ENCODE measurements around the gene MOXD1. TPM values are rescaled to one million over a fixed set of nuclear protein-coding genes. Genes with fewer than 3 reads are reported as not detected.
"Not testable (repeated sequence)": the region's sequence is repeated elsewhere in the genome, so short reads cannot be mapped to it uniquely, and the experiment has no call there.

The MOXD1 gene
- total RNA-seq, 1 donor from 2014 or later, result 0.28 TPM

GRCh38 chr6:132285004-132285780 lies 116.1 kb downstream of the MOXD1 start:
- ATAC-seq (no peak), DNase-seq (ENCODE audit: low spot score) (no peak)

DNA sequence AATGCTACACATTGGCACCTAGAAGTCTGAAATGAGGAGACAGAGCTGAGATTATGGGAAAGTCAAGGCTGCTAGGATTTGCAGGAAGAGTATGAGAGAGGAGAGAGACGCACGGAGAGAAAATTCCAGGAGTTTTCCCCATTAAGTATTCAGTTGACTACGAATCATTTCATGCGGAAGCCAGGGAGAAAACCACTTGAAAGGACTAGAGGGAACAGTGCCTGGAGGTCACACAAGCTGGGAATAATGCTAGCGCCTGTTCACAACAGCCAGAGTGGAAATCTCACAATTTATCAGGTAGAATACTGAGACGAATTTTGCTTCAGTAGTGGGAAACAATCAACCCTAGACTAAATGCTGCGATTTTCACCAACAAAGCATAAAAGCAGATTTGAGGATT lies 118.6 kb downstream of the MOXD1 start:
- DNase-seq (ENCODE audit: low spot score), result no peak
- ATAC-seq, result no peak

DNA sequence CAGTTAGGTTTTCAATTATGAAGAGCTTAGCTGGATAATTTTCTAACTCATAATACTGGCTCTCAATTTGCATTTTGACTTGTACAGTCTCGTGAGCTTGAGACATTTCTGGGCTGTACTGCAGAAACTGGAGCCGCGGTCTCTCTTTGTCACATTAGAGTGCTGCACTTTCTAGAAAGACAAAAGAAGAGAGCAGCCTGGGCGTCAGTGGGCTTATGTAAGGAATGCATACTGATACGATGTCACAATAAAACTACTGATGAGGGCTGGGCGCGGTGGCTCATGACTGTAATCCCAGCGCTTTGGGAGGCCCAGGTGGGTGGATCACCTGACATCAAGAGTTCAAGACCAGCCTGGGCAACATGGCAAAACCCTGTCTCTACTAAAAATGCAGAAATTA lies 120.8 kb downstream of the MOXD1 start:
- DNase-seq (ENCODE audit: low spot score), result no peak
- no peak for ATAC-seq

DNA sequence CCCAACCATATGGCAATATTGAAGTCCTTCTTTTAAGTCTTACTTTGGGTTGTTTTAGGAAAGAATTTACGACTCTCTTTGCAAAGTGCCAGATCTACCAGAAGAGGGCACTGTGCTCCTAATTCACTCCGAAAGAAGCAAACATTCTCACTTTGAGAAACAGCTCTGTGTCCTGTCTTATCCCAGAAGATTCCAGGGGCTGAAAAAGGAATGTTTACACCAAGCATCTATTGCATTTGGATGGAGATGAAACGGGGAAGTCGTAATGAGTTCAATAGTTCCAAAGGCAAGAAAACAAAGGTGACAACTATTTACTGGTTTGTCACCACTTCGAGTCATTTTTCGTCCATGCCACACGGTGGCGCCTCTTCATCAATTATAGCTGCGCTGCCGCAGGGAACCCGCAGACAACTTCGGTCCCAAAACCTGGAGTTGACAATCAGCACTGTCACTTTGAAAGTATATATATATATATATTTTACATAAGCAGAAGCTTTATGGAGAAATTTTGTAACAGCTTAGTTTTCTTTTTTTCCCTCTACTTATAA lies 121.6 kb downstream of the MOXD1 start:
- DNase-seq (ENCODE audit: low spot score), result peak; percentile 66
- ATAC-seq, result peak; percentile 99

GRCh38 chr6:132275066-132275970 lies 126.0 kb downstream of the MOXD1 start:
- ATAC-seq, result no peak
- no peak for DNase-seq (ENCODE audit: low spot score)

- ATAC-seq, result no peak
- DNase-seq (ENCODE audit: low spot score), result no peak
Measured at GRCh38 chr6:132272776-132273175, 128.5 kb downstream of the MOXD1 start.

DNA sequence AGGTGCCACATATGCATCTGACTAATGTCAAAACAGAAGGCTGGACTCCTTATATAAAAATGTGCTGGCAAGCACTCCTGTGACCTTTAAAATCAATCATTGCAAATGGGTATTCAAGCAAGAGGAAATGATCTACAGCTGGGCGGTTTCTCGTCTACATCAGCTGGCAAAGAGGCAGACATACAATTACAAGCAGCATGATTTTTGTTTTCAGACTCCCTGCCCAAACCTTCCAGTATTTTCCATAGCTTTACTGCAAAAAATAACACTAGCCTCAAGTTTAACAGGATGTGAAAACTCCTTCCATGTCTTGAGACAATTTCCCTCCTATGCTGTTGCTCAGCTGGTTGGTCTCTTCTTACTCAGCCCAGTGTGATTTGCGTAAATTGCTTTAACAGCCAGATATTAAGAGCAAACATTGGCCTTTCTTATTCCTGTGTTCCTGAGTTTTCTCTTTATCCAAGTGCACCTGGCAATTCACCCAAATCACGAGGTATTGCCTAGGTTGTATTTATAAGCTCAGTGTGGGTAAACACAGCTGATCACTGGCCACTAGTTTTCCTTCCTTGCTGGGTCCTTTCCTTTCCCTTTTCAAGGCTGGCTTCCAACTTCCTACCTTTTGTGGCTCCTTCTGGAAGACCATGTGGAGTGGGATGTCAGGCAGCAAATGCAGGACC lies 130.4 kb downstream of the MOXD1 start:
- DNase-seq (ENCODE audit: low spot score) (no peak), ATAC-seq (peak; percentile 56)

DNA sequence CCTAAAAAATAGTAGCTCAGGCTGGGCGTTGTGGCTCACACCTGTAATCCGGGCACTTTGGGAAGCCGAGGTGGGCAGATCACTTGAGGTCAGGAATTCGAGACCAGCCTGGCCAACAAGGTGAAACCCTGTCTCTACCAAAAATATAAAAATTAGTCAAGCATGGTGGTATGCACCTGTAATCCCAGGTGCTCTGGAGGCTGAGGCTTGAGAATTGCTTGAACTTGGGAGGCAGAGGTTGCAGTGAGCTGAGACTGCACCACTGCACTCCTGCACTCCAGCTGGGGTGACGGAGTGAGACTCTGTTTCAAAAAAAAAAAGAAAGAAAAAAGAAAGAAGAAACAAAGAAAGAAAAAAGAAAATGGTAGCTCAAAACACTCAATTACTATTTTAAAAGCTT lies 132.6 kb downstream of the MOXD1 start:
- ATAC-seq; DNase-seq (ENCODE audit: low spot score): not testable (repeated sequence)

GRCh38 chr6:132268209-132268608 lies 133.1 kb downstream of the MOXD1 start:
- DNase-seq (ENCODE audit: low spot score), result no peak

DNA sequence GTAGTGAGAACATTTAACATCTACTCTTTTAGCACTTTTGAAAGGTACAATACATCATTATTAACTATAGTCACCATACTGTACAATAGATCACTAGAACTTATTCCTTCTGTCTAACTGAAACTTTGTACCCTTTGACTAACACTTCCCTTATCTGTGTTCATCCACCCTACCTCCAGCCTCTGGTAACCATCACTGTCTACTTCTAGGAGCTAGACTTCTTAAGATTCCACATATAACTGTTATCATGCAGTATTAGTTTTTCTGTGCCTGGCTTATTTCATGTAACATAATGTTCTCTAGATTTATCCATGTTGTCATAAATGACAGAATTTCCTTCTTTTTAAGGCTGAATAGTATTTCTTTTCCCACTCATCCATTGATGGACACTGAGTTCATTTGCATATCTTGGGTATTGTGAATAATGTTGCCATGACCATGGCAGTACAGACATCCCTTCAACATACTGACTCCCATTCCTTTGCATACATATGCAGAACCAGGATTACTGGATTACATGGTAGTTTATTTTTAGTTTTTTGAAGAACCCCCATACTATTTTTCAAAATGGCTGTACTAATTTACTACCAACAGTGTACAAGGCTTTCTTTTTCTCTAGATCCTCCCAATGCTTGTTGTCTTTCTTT lies 135.7 kb downstream of the MOXD1 start:
- ATAC-seq, result no peak
- DNase-seq (ENCODE audit: low spot score), result no peak

More at GRCh38 chr6:132268209-132268608, 133.1 kb downstream of the MOXD1 start:
- ATAC-seq, result no peak

GRCh38 chr6:132264021-132264500 lies 137.2 kb downstream of the MOXD1 start:
- no peak for DNase-seq (ENCODE audit: low spot score)
- no peak for ATAC-seq

DNA sequence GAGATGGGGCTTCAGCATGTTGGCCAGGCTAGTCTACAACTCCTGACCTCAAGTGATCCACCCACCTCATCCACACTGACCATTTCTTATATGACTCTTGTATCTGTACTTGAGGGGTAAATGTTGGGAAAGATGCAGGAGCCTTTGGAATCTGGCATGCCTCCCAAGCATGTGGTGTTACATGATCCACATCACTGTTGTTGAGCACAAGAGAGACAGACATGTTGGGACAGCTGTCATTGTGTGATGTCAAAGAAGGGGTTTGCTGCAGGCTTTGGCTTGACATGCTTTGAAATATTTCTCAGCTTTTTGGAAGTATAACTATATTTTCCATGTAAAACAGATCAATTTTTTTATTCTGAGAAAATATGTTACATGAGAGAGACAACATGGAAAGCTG lies 139.9 kb downstream of the MOXD1 start:
- DNase-seq (ENCODE audit: low spot score), result no peak
- no peak for ATAC-seq

- ATAC-seq, result no peak
- no peak for DNase-seq (ENCODE audit: low spot score)
Measured at GRCh38 chr6:132259070-132259469, 142.2 kb downstream of the MOXD1 start.

DNA sequence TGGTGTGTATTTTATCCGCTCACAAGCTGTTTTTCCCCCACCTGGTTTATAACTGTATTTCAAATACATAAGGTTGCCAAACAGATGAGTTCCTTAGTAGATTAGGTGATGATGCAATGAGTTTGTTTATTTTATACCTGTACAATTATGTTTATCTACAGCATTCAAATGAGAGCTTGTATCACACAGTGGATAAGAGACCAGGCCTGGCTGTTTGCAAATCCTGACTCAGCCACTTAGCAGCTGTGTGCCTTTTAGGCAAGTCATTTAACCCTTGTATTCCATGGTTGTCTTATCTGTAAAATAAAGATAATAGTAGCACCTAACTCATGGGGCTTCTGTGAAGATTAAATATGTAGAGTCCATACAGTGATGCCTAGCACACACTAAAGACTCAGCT lies 143.7 kb downstream of the MOXD1 start:
- ATAC-seq (no peak), DNase-seq (ENCODE audit: low spot score) (no peak)

DNA sequence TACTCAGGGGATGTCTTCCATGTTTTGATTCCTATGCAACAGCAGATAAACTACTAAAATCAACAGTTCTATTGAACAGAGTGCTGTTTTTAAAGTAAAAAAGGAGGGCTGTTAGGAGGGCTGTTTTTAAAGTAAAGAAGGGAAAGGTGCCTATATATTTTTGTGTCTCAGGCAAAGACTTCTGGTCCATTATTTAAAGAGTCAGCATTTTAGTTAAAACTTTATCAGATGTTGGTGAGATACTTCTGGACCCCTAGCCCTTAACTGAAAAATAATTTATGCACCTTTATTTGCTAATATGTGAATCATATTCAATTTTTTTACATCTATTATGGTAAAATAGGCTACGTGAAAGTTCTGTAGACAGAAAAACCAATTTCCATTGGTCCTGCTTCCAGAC lies 144.8 kb downstream of the MOXD1 start:
- DNase-seq (ENCODE audit: low spot score) (no peak), ATAC-seq (no peak)

GRCh38 chr6:132253906-132254305 lies 147.4 kb downstream of the MOXD1 start:
- DNase-seq (ENCODE audit: low spot score), result no peak
- no peak for ATAC-seq

DNA sequence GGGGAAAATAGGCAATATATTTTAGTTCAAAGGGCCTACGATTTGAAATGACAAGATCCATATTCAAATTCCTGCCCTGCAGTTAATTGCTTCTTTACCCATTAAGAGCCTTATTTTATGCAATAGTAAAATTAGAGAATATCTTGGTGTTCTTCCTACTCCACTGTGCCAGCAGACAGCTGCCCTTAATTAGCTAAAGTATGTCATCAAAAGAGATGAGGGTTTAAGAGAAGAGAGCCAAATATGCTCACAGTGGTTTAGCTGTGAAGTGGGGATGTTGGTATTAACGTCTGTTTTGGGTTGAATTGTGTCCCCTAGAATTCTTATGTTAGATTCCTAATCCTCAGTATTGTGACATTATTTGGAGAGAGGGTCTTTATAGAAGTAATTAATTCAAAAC lies 148.1 kb downstream of the MOXD1 start:
- ATAC-seq (no peak), DNase-seq (ENCODE audit: low spot score) (no peak)

DNA sequence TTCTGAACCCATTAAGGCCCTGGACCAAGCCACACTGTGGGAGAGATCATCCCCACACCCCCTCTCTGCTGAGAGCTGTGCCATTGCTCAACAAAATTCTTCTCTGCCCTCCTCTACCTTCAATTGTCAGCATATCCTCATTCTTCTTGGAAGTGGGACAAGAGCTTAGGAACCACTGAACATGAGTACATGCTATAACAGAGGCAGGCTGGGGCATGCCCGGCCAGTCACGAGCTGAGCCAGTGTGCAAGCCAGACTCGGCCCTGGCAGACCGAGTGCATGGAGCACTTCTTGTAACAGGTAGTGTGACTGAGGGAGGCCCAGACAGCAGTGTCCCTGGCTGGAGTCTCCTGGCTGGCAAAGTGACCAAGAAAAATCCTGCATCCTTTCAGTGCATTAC lies 149.2 kb downstream of the MOXD1 start:
- DNase-seq (ENCODE audit: low spot score) (no peak), ATAC-seq (no peak)

- no peak for ATAC-seq
- DNase-seq (ENCODE audit: low spot score), result no peak
Measured at GRCh38 chr6:132251711-132252110, 149.6 kb downstream of the MOXD1 start.

DNA sequence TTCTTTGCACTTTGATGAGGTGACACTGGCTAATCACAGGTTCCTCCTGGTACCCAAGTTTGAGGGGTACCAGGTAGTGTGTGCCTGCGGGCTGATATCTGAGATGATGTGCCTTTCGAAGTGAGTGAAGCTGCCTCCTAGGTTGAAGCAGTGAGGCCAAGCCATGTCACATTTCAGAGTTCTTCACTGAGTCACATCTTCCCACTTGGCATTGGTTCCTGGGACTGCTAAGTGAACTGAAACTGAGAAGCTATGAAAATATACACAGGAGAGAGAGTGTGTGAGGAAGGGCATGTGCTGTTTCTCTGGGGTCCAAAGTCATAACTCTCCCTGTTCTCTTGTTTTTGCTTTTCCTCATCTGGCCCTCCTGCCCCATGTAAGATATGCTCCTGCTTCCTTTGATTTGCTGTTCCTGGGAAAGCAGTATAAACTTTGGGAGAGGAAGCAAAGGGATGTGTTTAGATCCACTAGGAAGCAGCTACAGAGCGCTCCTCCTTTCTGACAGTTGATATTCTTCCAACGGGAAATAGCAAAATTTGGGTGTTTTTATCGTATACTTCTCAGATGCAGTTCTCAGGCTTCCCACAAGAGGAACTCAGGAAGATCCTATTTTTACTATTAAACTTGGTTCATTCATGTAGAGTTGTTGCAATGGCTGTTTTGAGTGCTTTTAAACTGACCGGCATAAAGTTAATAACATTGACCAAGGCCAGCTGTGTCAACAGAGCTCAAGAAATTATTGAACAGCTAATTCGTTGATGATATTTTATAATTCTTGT lies 153.7 kb downstream of the MOXD1 start:
- ATAC-seq (no peak), DNase-seq (ENCODE audit: low spot score) (no peak)

All from left lobe of liver (tissue), 2 donors.